Panc1 (cell line): ENCODE results near the gene CLEC4G. TPM values are rescaled to one million over a fixed set of nuclear protein-coding genes. Genes with fewer than 3 reads are reported as not detected.

ENCODE experiments used
- ATAC-seq: fragments of 200-7000 bp; cut with Tn5 transposase; 2 replicates; pipeline ENCODE4 v1.9.1; 2020; ENCODE audit warnings: mild to moderate bottlenecking, moderate library complexity
- BruUV-seq: library from RNA; stranded (reverse); fragments of 400-500 nt; replicated peaks from 2 replicates; lab custom pipeline; 2021; lab: Mats Ljungman, UMichigan
- CTCF ChIA-PET: fragments of 300-600 bp; sonication (Branson Sonifier 250); formaldehyde crosslinking; loops from one replicate; lab custom pipeline; 2022; ENCODE audit warnings: antibody characterized with exemption; lab: Charles Lee
- POLR2A ChIA-PET: fragments of 300-600 bp; sonication (Branson Sonifier 250); formaldehyde crosslinking; loops from one replicate; lab custom pipeline; 2022; ENCODE audit warnings: antibody characterized with exemption; lab: Charles Lee
- DNase-seq: peaks from one replicate; pipeline ENCODE4 v3.0.0-alpha.2; 2010; ENCODE audit warnings: low read depth, low spot score
- H3K27ac ChIP-seq: 2 replicates; pipeline ENCODE4 v1.5.1; 2011; ENCODE audit warnings: mild to moderate bottlenecking, low read length, inconsistent platforms
- H3K27me3 ChIP-seq: fragments of 200-500 bp; sonication (Bioruptor generic); 2 replicates; pipeline ENCODE4 v1.6.0; 2014; ENCODE audit warnings: low read length, inconsistent platforms; ENCODE audit not compliant: control insufficient read depth, insufficient read depth
- H3K36me3 ChIP-seq: fragments of 200-500 bp; sonication (Bioruptor generic); 2 replicates; pipeline ENCODE4 v1.5.1; 2014; ENCODE audit warnings: inconsistent platforms, mild to moderate bottlenecking, low read length, moderate library complexity; ENCODE audit not compliant: control insufficient read depth, insufficient read depth
- H3K4me1 ChIP-seq: 2 replicates; pipeline ENCODE4 v1.5.1; 2011; ENCODE audit warnings: inconsistent platforms, mild to moderate bottlenecking, low read length, moderate library complexity; ENCODE audit not compliant: control insufficient read depth, insufficient read depth
- H3K4me3 ChIP-seq, 2 experiments: 2 replicates each; pipeline ENCODE4 v1.5.1; 2011 to 2012; ENCODE audit warnings: low read depth in 2 of 2, low read length in 2 of 2, mild to moderate bottlenecking in 2 of 2, inconsistent platforms in 1 of 2, moderate library complexity in 1 of 2
- H3K9me3 ChIP-seq: fragments of 200-500 bp; sonication (Bioruptor generic); 2 replicates; pipeline ENCODE4 v1.5.1; 2014; ENCODE audit warnings: low read depth, mild to moderate bottlenecking, inconsistent platforms, low read length, moderate library complexity; ENCODE audit not compliant: control insufficient read depth, insufficient read depth
- CTCF ChIP-seq: fragments of 450-650 bp; IDR thresholded peaks from 2 replicates; pipeline ENCODE4 v1.5.1; 2017; ENCODE audit warnings: mild to moderate bottlenecking
- POLR2AphosphoS5 ChIP-seq: IDR thresholded peaks from 2 replicates; pipeline ENCODE4 v1.6.1; 2012; ENCODE audit warnings: mild to moderate bottlenecking, low read depth, low read length, moderate library complexity
- REST ChIP-seq, 2 experiments: IDR thresholded peaks; 2 replicates each; pipeline ENCODE4 v1.6.1; 2011 to 2012; ENCODE audit warnings: low read depth in 2 of 2, control low read depth in 1 of 2, low read length in 1 of 2, mild to moderate bottlenecking in 1 of 2, moderate library complexity in 1 of 2; ENCODE audit not compliant: insufficient read depth in 1 of 2
- SIN3A ChIP-seq: IDR thresholded peaks from 2 replicates; pipeline ENCODE4 v1.6.1; 2012; ENCODE audit warnings: low read depth, mild to moderate bottlenecking, low read length, moderate library complexity, borderline replicate concordance; ENCODE audit not compliant: insufficient read depth
- TCF7L2 ChIP-seq: IDR thresholded peaks from 2 replicates; pipeline ENCODE4 v1.6.1; 2011; ENCODE audit warnings: mild to moderate bottlenecking, low read depth, low read length, inconsistent platforms
- in situ Hi-C: cut with HindIII; loops from 2 replicates; pipeline ENCODE4 v1.10.0; 2016; ENCODE audit warnings: low sequenced_read_pairs, low pct_unique_long_range_greater_than_20kb
- intact Hi-C: fragments of 100-400 bp; cut with micrococcal nuclease; formaldehyde crosslinking; loops from one replicate; pipeline ENCODE4 v1.10.0; 2022; ENCODE audit not compliant: unreplicated experiment
- total RNA-seq: library from RNA; stranded (reverse); gene quantifications from one replicate; pipeline ENCODE4 v1.2.1, GENCODE V29; 2021; ENCODE audit not compliant: unreplicated experiment

CLEC4G gene
- total RNA-seq, 1 experiment from 2014 or later, result not detected

- Histone ChIP-seq H3K27ac (no peak overlapping the region), H3K36me3 (no peaks in the 10 kb centered on the region), H3K4me1 (no peaks in the 10 kb centered on the region), H3K27me3 (no peaks in the 10 kb centered on the region), H3K4me3 (no peak overlapping the region), H3K9me3 (no peaks in the 10 kb centered on the region)
- POLR2A ChIA-PET, result no interaction called here
- no TSS peak for BruUV-seq
- TF ChIP-seq REST (IDR thresholded peaks at IDR 0.05; ENCODE audit: insufficient read depth in 1 of 2, low read depth in 2 of 2, low read length in 1 of 2) (no peak), POLR2AphosphoS5 (no peak), SIN3A (no peak), CTCF (no peak), TCF7L2 (no peak)
- CTCF ChIA-PET, result interaction anchor here (0.6 kb wide), 1 partner anchor 14 kb away, joined by 3 read pairs; no protein-coding TSS in a partner anchor
- in situ Hi-C loops, result no loop called here
- DNase-seq (no peak), ATAC-seq (no peak)
- intact Hi-C loops, result no loop called here
Measured at GRCh38 chr19:7739211-7739755, 7.4 kb upstream of the CLEC4G start.

GRCh38 chr19:7738023-7738422, 6.1 kb upstream of the CLEC4G start:
- intact Hi-C loops (no loop called here), in situ Hi-C loops (no loop called here)
- CTCF ChIA-PET, result no interaction called here
- no peaks in the 10 kb centered on the region for H3K27me3 ChIP-seq
- POLR2A ChIA-PET, result no interaction called here
- no peaks in the 10 kb centered on the region for H3K4me1 ChIP-seq
- H3K27ac ChIP-seq, result no peak overlapping the region
- no peak for TF ChIP-seq REST (IDR thresholded peaks at IDR 0.05; ENCODE audit: insufficient read depth in 1 of 2, low read depth in 2 of 2, low read length in 1 of 2)
- no peak for ATAC-seq
- no peak overlapping the region for H3K4me3 ChIP-seq
- no TSS peak for BruUV-seq
- H3K9me3 ChIP-seq, result no peaks in the 10 kb centered on the region
- DNase-seq, result no peak
- H3K36me3 ChIP-seq, result no peaks in the 10 kb centered on the region
